AG09309 (cell line): ENCODE data around the gene TPTE2.

Experiments
- DNase-seq: peaks from one replicate; pipeline ENCODE4 v3.0.0-alpha.2; 2010; ENCODE audit warnings: low read depth
- H3K4me3 ChIP-seq: 2 replicates; pipeline ENCODE4 v1.5.1; 2011; ENCODE audit warnings: mild to moderate bottlenecking, low read depth, low read length, moderate library complexity; ENCODE audit not compliant: control insufficient read depth
- CTCF ChIP-seq: IDR thresholded peaks from 2 replicates; pipeline ENCODE4 v1.5.1; 2011; ENCODE audit warnings: mild to moderate bottlenecking, low read depth, low read length, inconsistent platforms; ENCODE audit not compliant: insufficient read depth, control insufficient read depth; ENCODE audit errors: missing control alignments

The TPTE2 gene

GRCh38 chr13:19597523-19597922 lies 36.2 kb upstream of the TPTE2 start:
- TF ChIP-seq CTCF = no peak
- DNase-seq = peak; percentile 46

GRCh38 chr13:19596960-19597361 lies 35.6 kb upstream of the TPTE2 start:
- no peak overlapping the region for H3K4me3 ChIP-seq
- no peak for DNase-seq
- no peak for TF ChIP-seq CTCF

More at GRCh38 chr13:19597523-19597922, 36.2 kb upstream of the TPTE2 start:
- no peak overlapping the region for H3K4me3 ChIP-seq

GRCh38 chr13:19596086-19596485 lies 34.8 kb upstream of the TPTE2 start:
- no peak for DNase-seq
- TF ChIP-seq CTCF = no peak

GRCh38 chr13:19592657-19593180 lies 31.4 kb upstream of the TPTE2 start:
- no peak for TF ChIP-seq CTCF
- H3K4me3 ChIP-seq = no peak overlapping the region
- DNase-seq = no peak

More at GRCh38 chr13:19596086-19596485, 34.8 kb upstream of the TPTE2 start:
- H3K4me3 ChIP-seq = no peak overlapping the region

GRCh38 chr13:19591864-19592263 lies 30.5 kb upstream of the TPTE2 start:
- no peak for TF ChIP-seq CTCF
- no peak overlapping the region for H3K4me3 ChIP-seq
- DNase-seq = no peak

- DNase-seq = no peak
- no peak for TF ChIP-seq CTCF
Measured at GRCh38 chr13:19590423-19590822, 29.1 kb upstream of the TPTE2 start.

GRCh38 chr13:19589312-19589711 lies 28.0 kb upstream of the TPTE2 start:
- no peak overlapping the region for H3K4me3 ChIP-seq
- no peak for TF ChIP-seq CTCF
- no peak for DNase-seq

More at GRCh38 chr13:19590423-19590822, 29.1 kb upstream of the TPTE2 start:
- no peak overlapping the region for H3K4me3 ChIP-seq
